ENCODE measurements around the gene EIF2AK2. TPM values are rescaled to one million over a fixed set of nuclear protein-coding genes. Genes with fewer than 3 reads are reported as not detected.

Gene EIF2AK2
- total and polyA plus RNA-seq, 10 of the 15 experiments (the other 5 are each of a cell fraction or from before 2014, with no cell fraction given) = 16.2 to 81.4 (median 63.3) TPM

- H3K36me3 ChIP-seq (ENCODE audit: control insufficient read depth in 2 of 2, insufficient read depth in 2 of 2, low read length in 1 of 2) = peaks cover 2 to 28% of the 10 kb centered on the region in 2 experiments; a peak in 3 of 4 replicates
- no peaks in the 10 kb centered on the region for H3K27me3 ChIP-seq (replicated peaks in 1 of 2; ENCODE audit: control insufficient read depth in 2 of 2, insufficient read depth in 2 of 2, low read length in 1 of 2)
- FAIRE-seq (peak; percentile 13), DNase-seq (ENCODE audit: low read depth, low spot score) (no peak), ATAC-seq (no peak)
- H3K9me3 ChIP-seq (replicated peaks; ENCODE audit: control insufficient read depth, insufficient read depth, low read length) = no peaks in the 10 kb centered on the region
- 91% methylated on average over 3 of the region's 3 CpGs for WGBS (ENCODE audit: insufficient coverage, insufficient replicate concordance, low lambda C conversion rate, missing lambda C conversion rate)
- H3K79me2 ChIP-seq (ENCODE audit: control insufficient read depth, insufficient read depth, low read length) = no peaks in the 10 kb centered on the region
- TF ChIP-seq ETV6 (conservative IDR thresholded peaks at IDR 0.05 in 1 of 2, IDR thresholded peaks at IDR 0.05 in 1 of 2; ENCODE audit: borderline replicate concordance in 1 of 2, low read depth in 1 of 2) (no peak), NR2F1 (conservative IDR thresholded peaks at IDR 0.05) (no peak), CBFB (IDR thresholded peaks at IDR 0.05; ENCODE audit: low read depth) (no peak), LARP7 (IDR thresholded peaks at IDR 0.05) (no peak), FOS (IDR thresholded peaks at IDR 0.05; ENCODE audit: borderline replicate concordance, extremely low read depth, insufficient read length) (no peak), TCF3 (IDR thresholded peaks at IDR 0.05; ENCODE audit: borderline replicate concordance, insufficient read depth, low read depth, low read length) (no peak)
- intact Hi-C loops (cut with micrococcal nuclease; ENCODE audit: unreplicated experiment) (no loop called here), in situ Hi-C loops (cut with MboI) (no loop called here)
- H3K9ac ChIP-seq (ENCODE audit: control insufficient read depth, insufficient read depth, low read length) = no peak overlapping the region
- no peaks in the 10 kb centered on the region for H4K20me1 ChIP-seq (ENCODE audit: control insufficient read depth, insufficient read depth)
- H3K4me1 ChIP-seq (ENCODE audit: control insufficient read depth, insufficient read depth, low read length) = no peaks in the 10 kb centered on the region
- H3K4me3 ChIP-seq = no peak overlapping the region
- ChIA-PET POLR2A (no interaction called here), RAD21 (ENCODE audit: unreplicated experiment) (no interaction called here), SMC1A (ENCODE audit: uncharacterized antibody, unreplicated experiment) (interaction anchor here (1.3 kb wide), 1 partner anchor 9 kb away, joined by 3 read pairs; no protein-coding TSS in a partner anchor), CTCF (no interaction called here)
- no TSS peak for BruUV-seq (replicated peaks)
- H3K4me2 ChIP-seq (ENCODE audit: control insufficient read depth, insufficient read depth) = no peak overlapping the region
- H2AFZ ChIP-seq (ENCODE audit: control insufficient read depth, low read depth, low read length) = no peak overlapping the region
- no peak overlapping the region for H3K27ac ChIP-seq (ENCODE audit: control insufficient read depth, insufficient read depth)
Measured at GRCh38 chr2:37059841-37060240, 96.9 kb downstream of the EIF2AK2 start.

- no peaks in the 10 kb centered on the region for H4K20me1 ChIP-seq (ENCODE audit: control insufficient read depth, insufficient read depth)
- in situ Hi-C loops (cut with MboI) = no loop called here
- H3K4me3 ChIP-seq = no peak overlapping the region
- ATAC-seq (no peak), FAIRE-seq (no peak), DNase-seq (ENCODE audit: low read depth, low spot score) (no peak)
- peaks cover 0 to 8% of the 10 kb centered on the region in 2 experiments; a peak in 2 of 4 replicates for H3K36me3 ChIP-seq (ENCODE audit: control insufficient read depth in 2 of 2, insufficient read depth in 2 of 2, low read length in 1 of 2)
- H3K4me2 ChIP-seq (ENCODE audit: control insufficient read depth, insufficient read depth) = no peak overlapping the region
- no peaks in the 10 kb centered on the region for H3K9me3 ChIP-seq (replicated peaks; ENCODE audit: control insufficient read depth, insufficient read depth, low read length)
- ChIA-PET CTCF (interaction anchor here (1.3 kb wide), 1 partner anchor 8 kb away, joined by 6 read pairs; no protein-coding TSS in a partner anchor), RAD21 (ENCODE audit: unreplicated experiment) (no interaction called here), POLR2A (no interaction called here), SMC1A (ENCODE audit: uncharacterized antibody, unreplicated experiment) (interaction anchor here (0.6 to 1.7 kb wide), 9 partner anchors 10 to 107 kb away, joined by 3 to 6 read pairs (median 3); no protein-coding TSS in a partner anchor)
- TF ChIP-seq BRCA1 (IDR thresholded peaks at IDR 0.05; ENCODE audit: low read depth, low read length) (no peak), ATF7 (IDR thresholded peaks at IDR 0.05; ENCODE audit: low read depth) (no peak)
- H2AFZ ChIP-seq (ENCODE audit: control insufficient read depth, low read depth, low read length) = no peak overlapping the region
- BruUV-seq (replicated peaks) = no TSS peak
- no peaks in the 10 kb centered on the region for H3K79me2 ChIP-seq (ENCODE audit: control insufficient read depth, insufficient read depth, low read length)
- H3K9ac ChIP-seq (ENCODE audit: control insufficient read depth, insufficient read depth, low read length) = no peak overlapping the region
- intact Hi-C loops (cut with micrococcal nuclease; ENCODE audit: unreplicated experiment) = no loop called here
- H3K4me1 ChIP-seq (ENCODE audit: control insufficient read depth, insufficient read depth, low read length) = no peaks in the 10 kb centered on the region
- H3K27ac ChIP-seq (ENCODE audit: control insufficient read depth, insufficient read depth) = no peak overlapping the region
- no peaks in the 10 kb centered on the region for H3K27me3 ChIP-seq (replicated peaks in 1 of 2; ENCODE audit: control insufficient read depth in 2 of 2, insufficient read depth in 2 of 2, low read length in 1 of 2)
- 93% methylated on average over 5 of the region's 5 CpGs for WGBS (ENCODE audit: insufficient coverage, insufficient replicate concordance, low lambda C conversion rate, missing lambda C conversion rate)
Measured at GRCh38 chr2:37052600-37053332, 104.0 kb downstream of the EIF2AK2 start.

Other genes with a start within 250 kb of the EIF2AK2 start
Only the 7 nearest of the 9 such genes appear.
- gene HEATR5B, start 72.6 kb downstream of the EIF2AK2 start, total RNA-seq (2014; rRNA removed) = 21.8 and 24.3 TPM in 2 replicates
- gene HEATR5B, start 72.6 kb downstream of the EIF2AK2 start, total RNA-seq (2014; rRNA removed; fragmentation: Illumina TruSeq; extraction: Trizol) = 24.2 and 24.4 TPM in 2 replicates
- gene HEATR5B, start 72.6 kb downstream of the EIF2AK2 start, total RNA-seq (2021) = 16.6 and 18.5 TPM in 2 replicates
- gene HEATR5B, start 72.6 kb downstream of the EIF2AK2 start, polyA plus RNA-seq (2011; rRNA removed) = 34.7 and 39.9 TPM in 2 replicates
- gene HEATR5B, start 72.6 kb downstream of the EIF2AK2 start, polyA plus RNA-seq (2014; fragmentation: Illumina TruSeq; extraction: Trizol) = 18.7 and 21.6 TPM in 2 replicates
- gene HEATR5B, start 72.6 kb downstream of the EIF2AK2 start, polyA plus RNA-seq (2014; fragmentation: Nextera tagmentation; extraction: Ambion mirVana) = 1 to 10 TPM; 4.1 to 7.7 TPM
- gene HEATR5B, start 72.6 kb downstream of the EIF2AK2 start, polyA plus RNA-seq (2014; rRNA removed) = 16.8 and 17.8 TPM in 2 replicates
- 10 to 100 TPM; 13.7 to 16.4 TPM for gene HEATR5B, start 72.6 kb downstream of the EIF2AK2 start, polyA plus RNA-seq (2016; fragmentation: Nextera tagmentation; extraction: Ambion mirVana)
- gene GPATCH11, start 72.5 kb downstream of the EIF2AK2 start, total RNA-seq (2014; rRNA removed) = 16.7 and 19.2 TPM in 2 replicates
- gene GPATCH11, start 72.5 kb downstream of the EIF2AK2 start, total RNA-seq (2014; rRNA removed; fragmentation: Illumina TruSeq; extraction: Trizol) = 28.5 and 31.8 TPM in 2 replicates
- 11.8 and 13.5 TPM in 2 replicates for gene GPATCH11, start 72.5 kb downstream of the EIF2AK2 start, total RNA-seq (2021)
- gene GPATCH11, start 72.5 kb downstream of the EIF2AK2 start, polyA plus RNA-seq (2011; rRNA removed) = 15.6 and 25.2 TPM in 2 replicates
- gene GPATCH11, start 72.5 kb downstream of the EIF2AK2 start, polyA plus RNA-seq (2014; fragmentation: Illumina TruSeq; extraction: Trizol) = 30.4 and 38.6 TPM in 2 replicates
- 10 to 100 TPM; 11.5 to 15.9 TPM for gene GPATCH11, start 72.5 kb downstream of the EIF2AK2 start, polyA plus RNA-seq (2014; fragmentation: Nextera tagmentation; extraction: Ambion mirVana)
- gene GPATCH11, start 72.5 kb downstream of the EIF2AK2 start, polyA plus RNA-seq (2014; rRNA removed) = 14.6 and 16.3 TPM in 2 replicates
- 10 to 100 TPM; 18.4 to 18.5 TPM for gene GPATCH11, start 72.5 kb downstream of the EIF2AK2 start, polyA plus RNA-seq (2016; fragmentation: Nextera tagmentation; extraction: Ambion mirVana)
- not detected in 2 replicates for gene SULT6B1, start 31.7 kb upstream of the EIF2AK2 start, total RNA-seq (2014; rRNA removed)
- gene SULT6B1, start 31.7 kb upstream of the EIF2AK2 start, total RNA-seq (2014; rRNA removed; fragmentation: Illumina TruSeq; extraction: Trizol) = not detected in 2 replicates
- gene SULT6B1, start 31.7 kb upstream of the EIF2AK2 start, total RNA-seq (2021) = not detected in 2 replicates
- gene SULT6B1, start 31.7 kb upstream of the EIF2AK2 start, polyA plus RNA-seq (2011; rRNA removed) = not detected in 2 replicates
- not detected in 2 replicates for gene SULT6B1, start 31.7 kb upstream of the EIF2AK2 start, polyA plus RNA-seq (2014; fragmentation: Illumina TruSeq; extraction: Trizol)
- not detected for gene SULT6B1, start 31.7 kb upstream of the EIF2AK2 start, polyA plus RNA-seq (2014; fragmentation: Nextera tagmentation; extraction: Ambion mirVana)
- not detected in 2 replicates for gene SULT6B1, start 31.7 kb upstream of the EIF2AK2 start, polyA plus RNA-seq (2014; rRNA removed)
- not detected for gene SULT6B1, start 31.7 kb upstream of the EIF2AK2 start, polyA plus RNA-seq (2016; fragmentation: Nextera tagmentation; extraction: Ambion mirVana)
- gene CEBPZOS, start 39.5 kb upstream of the EIF2AK2 start, total RNA-seq (2014; rRNA removed) = 28.1 and 31.2 TPM in 2 replicates
- 26.5 and 27.1 TPM in 2 replicates for gene CEBPZOS, start 39.5 kb upstream of the EIF2AK2 start, total RNA-seq (2014; rRNA removed; fragmentation: Illumina TruSeq; extraction: Trizol)
- 32.1 and 33.2 TPM in 2 replicates for gene CEBPZOS, start 39.5 kb upstream of the EIF2AK2 start, total RNA-seq (2021)
- gene CEBPZOS, start 39.5 kb upstream of the EIF2AK2 start, polyA plus RNA-seq (2011; rRNA removed) = 47.8 and 73.5 TPM in 2 replicates
- gene CEBPZOS, start 39.5 kb upstream of the EIF2AK2 start, polyA plus RNA-seq (2014; fragmentation: Illumina TruSeq; extraction: Trizol) = 41.3 and 46.2 TPM in 2 replicates
- gene CEBPZOS, start 39.5 kb upstream of the EIF2AK2 start, polyA plus RNA-seq (2014; fragmentation: Nextera tagmentation; extraction: Ambion mirVana) = 10 to 100 TPM; 22.9 to 50.8 TPM
- 44.3 and 48.5 TPM in 2 replicates for gene CEBPZOS, start 39.5 kb upstream of the EIF2AK2 start, polyA plus RNA-seq (2014; rRNA removed)
- 10 to 100 TPM; 36.8 to 47.9 TPM for gene CEBPZOS, start 39.5 kb upstream of the EIF2AK2 start, polyA plus RNA-seq (2016; fragmentation: Nextera tagmentation; extraction: Ambion mirVana)
- gene CEBPZ, start 74.6 kb upstream of the EIF2AK2 start, total RNA-seq (2014; rRNA removed) = 38.0 and 46.3 TPM in 2 replicates
- 77.3 and 89.2 TPM in 2 replicates for gene CEBPZ, start 74.6 kb upstream of the EIF2AK2 start, total RNA-seq (2014; rRNA removed; fragmentation: Illumina TruSeq; extraction: Trizol)
- gene CEBPZ, start 74.6 kb upstream of the EIF2AK2 start, total RNA-seq (2021) = 57.6 and 62.0 TPM in 2 replicates
- 29.4 and 48.4 TPM in 2 replicates for gene CEBPZ, start 74.6 kb upstream of the EIF2AK2 start, polyA plus RNA-seq (2011; rRNA removed)
- gene CEBPZ, start 74.6 kb upstream of the EIF2AK2 start, polyA plus RNA-seq (2014; fragmentation: Illumina TruSeq; extraction: Trizol) = 60.1 and 76.4 TPM in 2 replicates
- 10 to 100 TPM; 38.2 to 69.6 TPM for gene CEBPZ, start 74.6 kb upstream of the EIF2AK2 start, polyA plus RNA-seq (2014; fragmentation: Nextera tagmentation; extraction: Ambion mirVana)
- 33.0 and 36.1 TPM in 2 replicates for gene CEBPZ, start 74.6 kb upstream of the EIF2AK2 start, polyA plus RNA-seq (2014; rRNA removed)
- gene CEBPZ, start 74.6 kb upstream of the EIF2AK2 start, polyA plus RNA-seq (2016; fragmentation: Nextera tagmentation; extraction: Ambion mirVana) = 10 to 100 TPM; 43.2 to 55.7 TPM
- 16.6 and 22.0 TPM in 2 replicates for gene NDUFAF7, start 74.7 kb upstream of the EIF2AK2 start, total RNA-seq (2014; rRNA removed)
- 25.3 and 26.6 TPM in 2 replicates for gene NDUFAF7, start 74.7 kb upstream of the EIF2AK2 start, total RNA-seq (2014; rRNA removed; fragmentation: Illumina TruSeq; extraction: Trizol)
- gene NDUFAF7, start 74.7 kb upstream of the EIF2AK2 start, total RNA-seq (2021) = 17.1 and 21.1 TPM in 2 replicates
- 39.5 and 57.4 TPM in 2 replicates for gene NDUFAF7, start 74.7 kb upstream of the EIF2AK2 start, polyA plus RNA-seq (2011; rRNA removed)
- gene NDUFAF7, start 74.7 kb upstream of the EIF2AK2 start, polyA plus RNA-seq (2014; fragmentation: Illumina TruSeq; extraction: Trizol) = 26.6 and 31.2 TPM in 2 replicates
- gene NDUFAF7, start 74.7 kb upstream of the EIF2AK2 start, polyA plus RNA-seq (2014; fragmentation: Nextera tagmentation; extraction: Ambion mirVana) = 10 to 100 TPM; 18.3 to 25.0 TPM
- gene NDUFAF7, start 74.7 kb upstream of the EIF2AK2 start, polyA plus RNA-seq (2014; rRNA removed) = 21.2 and 30.0 TPM in 2 replicates
- gene NDUFAF7, start 74.7 kb upstream of the EIF2AK2 start, polyA plus RNA-seq (2016; fragmentation: Nextera tagmentation; extraction: Ambion mirVana) = 10 to 100 TPM; 23.2 to 23.6 TPM
- gene PRKD3, start 167.9 kb upstream of the EIF2AK2 start, total RNA-seq (2014; rRNA removed) = 9.0 and 11.4 TPM in 2 replicates
- gene PRKD3, start 167.9 kb upstream of the EIF2AK2 start, total RNA-seq (2014; rRNA removed; fragmentation: Illumina TruSeq; extraction: Trizol) = 12.0 and 13.7 TPM in 2 replicates
- 10.4 and 14.9 TPM in 2 replicates for gene PRKD3, start 167.9 kb upstream of the EIF2AK2 start, total RNA-seq (2021)
- gene PRKD3, start 167.9 kb upstream of the EIF2AK2 start, polyA plus RNA-seq (2011; rRNA removed) = 8.2 and 10.8 TPM in 2 replicates
- 11.1 and 14.2 TPM in 2 replicates for gene PRKD3, start 167.9 kb upstream of the EIF2AK2 start, polyA plus RNA-seq (2014; fragmentation: Illumina TruSeq; extraction: Trizol)
- 1 to 10 TPM; 3.3 to 3.7 TPM for gene PRKD3, start 167.9 kb upstream of the EIF2AK2 start, polyA plus RNA-seq (2014; fragmentation: Nextera tagmentation; extraction: Ambion mirVana)
- gene PRKD3, start 167.9 kb upstream of the EIF2AK2 start, polyA plus RNA-seq (2014; rRNA removed) = 6.1 and 7.5 TPM in 2 replicates
- gene PRKD3, start 167.9 kb upstream of the EIF2AK2 start, polyA plus RNA-seq (2016; fragmentation: Nextera tagmentation; extraction: Ambion mirVana) = 1 to 10 TPM; 6.5 to 7.4 TPM

All from GM12878 (cell line).